GM19025 (cell line): ENCODE results near the gene RTP5.
"Not testable (repeated sequence)": the region's sequence is repeated elsewhere in the genome, so short reads cannot be mapped to it uniquely, and the experiment has no call there.

Source experiments
- ATAC-seq: cut with Tn5 transposase; IDR thresholded peaks from one replicate; pipeline ENCODE4 v1.9.1; 2021; ENCODE audit warnings: mild to moderate bottlenecking, low read depth, moderate library complexity; ENCODE audit not compliant: unreplicated experiment

RTP5 gene

GRCh38 chr2:241869087-241869961, at the start of gene RTP5:
Gene RTP5 (plus strand): TSS chr2:241869729. CDS start chr2:241869757, 28 bp downstream.
- ATAC-seq, result no peak

DNA sequence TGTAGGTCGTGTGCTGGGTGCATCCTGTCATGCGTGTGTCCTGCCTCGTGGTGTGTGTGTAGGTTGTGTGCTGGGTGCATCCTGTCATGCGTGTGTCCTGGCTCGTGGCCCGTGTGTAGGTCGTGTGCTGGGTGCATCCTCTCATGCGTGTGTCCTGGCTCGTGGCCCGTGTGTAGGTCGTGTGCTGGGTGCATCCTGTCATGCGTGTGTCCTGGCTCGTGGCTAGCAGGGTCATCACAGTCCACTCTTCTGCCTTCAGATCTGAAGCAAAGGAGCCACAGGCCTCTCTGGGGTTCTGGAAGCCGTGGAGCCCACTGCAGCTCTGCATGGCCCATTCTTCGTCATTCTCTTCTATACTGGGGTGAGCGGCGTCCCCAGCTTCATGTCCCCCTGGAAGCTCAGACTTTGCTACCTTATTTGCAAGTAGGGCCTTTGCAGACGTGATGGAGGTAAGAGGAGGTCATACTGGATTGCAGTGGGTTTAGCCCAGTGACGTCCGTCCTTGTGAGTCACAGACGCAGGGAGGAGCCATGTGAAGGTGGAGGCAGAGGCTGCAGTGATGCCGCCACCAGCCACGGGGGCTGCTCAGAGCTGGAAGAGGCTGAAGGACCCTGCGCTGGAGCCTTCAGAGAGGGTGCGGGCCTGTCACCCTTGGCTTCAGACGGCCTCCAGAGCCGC, 49.4 kb upstream of the RTP5 start:
- ATAC-seq, result not testable (repeated sequence)

DNA sequence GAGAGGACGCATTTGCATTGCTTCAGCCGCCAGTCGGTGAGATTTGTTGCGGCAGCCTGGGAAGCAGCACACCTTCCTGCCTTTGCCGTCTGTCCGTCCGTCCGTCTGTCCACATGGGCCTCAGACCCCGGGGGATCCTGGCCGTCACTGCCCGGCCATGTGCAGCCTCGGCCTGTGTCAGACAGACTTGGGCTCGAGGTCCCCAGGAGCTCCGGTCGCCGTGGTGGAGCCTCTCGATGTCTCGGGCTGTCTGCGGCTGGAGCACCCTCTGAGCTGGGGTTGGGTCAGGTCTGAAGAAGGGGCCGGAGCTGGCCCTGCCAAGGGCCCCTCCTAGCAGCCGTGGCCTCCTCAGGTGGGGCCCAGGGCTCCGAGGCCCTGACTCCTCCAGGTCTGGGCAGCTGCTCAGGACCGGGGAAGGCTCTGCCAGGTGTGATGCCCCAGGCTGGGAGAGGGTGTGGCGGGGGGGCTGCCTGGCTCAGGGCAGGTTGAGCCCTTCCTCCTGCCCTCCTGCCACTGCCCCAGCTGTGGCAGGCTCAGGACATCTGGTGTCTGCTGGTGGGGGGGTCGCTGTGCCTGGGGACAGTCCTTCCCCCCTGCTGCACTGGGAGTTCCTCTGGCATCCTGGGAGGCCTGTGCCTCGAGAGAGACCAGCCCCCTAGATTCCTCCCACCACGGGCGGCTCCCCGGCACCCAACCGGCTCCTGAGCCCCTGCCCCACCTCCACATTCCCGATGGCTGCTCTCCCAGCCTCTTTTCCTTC, 48.7 kb upstream of the RTP5 start:
- ATAC-seq, result no peak

DNA sequence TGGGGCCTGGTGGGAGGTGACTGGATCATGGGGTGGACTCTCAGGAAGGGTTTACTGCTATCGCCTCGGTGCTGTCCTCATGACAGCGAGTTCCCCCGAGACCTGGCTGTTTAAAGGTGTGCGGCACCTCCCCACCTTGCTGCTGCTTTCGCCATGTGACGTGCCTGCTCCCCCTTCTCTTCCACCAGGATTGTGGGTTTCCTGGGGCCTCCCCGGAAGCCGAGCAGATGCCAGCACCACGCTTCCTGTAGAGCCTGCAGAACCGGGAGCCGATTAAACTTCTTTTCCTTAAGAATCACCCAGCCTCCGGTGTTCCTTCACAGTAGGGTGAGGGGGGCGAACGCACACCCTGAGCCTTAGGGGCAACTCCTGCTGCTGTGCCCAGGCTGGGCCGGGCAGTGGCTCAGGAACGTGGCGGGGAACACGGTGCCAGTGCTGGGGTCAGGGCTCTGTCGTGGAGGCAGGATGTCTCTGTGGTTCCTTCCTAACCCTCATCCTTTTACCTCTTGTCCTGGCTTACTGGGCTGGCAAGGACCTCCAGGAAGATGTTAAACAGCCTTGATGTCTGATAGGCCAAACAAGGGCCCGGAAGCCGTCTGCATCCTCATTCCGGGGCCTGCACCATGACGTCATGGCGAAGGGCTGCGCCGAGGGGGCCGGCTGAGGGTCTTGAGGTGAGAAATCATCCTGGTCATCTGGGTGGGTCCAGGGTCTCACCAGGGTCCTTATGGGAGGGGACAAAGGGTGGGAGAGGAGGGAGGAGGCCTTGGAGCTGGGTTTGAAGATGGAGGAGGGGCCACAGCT, 47.9 kb upstream of the RTP5 start:
- no peak for ATAC-seq

DNA sequence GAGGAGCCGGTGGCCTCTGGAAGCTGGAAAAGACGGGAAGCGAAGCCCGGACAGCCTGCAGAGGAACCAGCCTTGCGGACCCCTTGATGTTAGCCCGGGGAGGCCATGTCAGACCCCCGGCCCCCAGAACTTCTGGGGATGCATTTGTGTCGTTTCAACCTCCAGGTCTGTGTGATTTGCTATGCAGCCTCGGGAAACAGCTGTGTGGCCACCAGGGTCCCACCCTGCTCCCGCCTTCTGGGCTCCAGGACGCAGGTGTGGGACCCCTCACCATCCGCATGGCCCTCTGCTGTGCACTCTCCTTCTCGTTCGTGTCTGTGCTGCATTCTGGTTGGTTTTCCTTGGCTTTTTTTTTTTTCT, 47.3 kb upstream of the RTP5 start:
- ATAC-seq, result no peak

DNA sequence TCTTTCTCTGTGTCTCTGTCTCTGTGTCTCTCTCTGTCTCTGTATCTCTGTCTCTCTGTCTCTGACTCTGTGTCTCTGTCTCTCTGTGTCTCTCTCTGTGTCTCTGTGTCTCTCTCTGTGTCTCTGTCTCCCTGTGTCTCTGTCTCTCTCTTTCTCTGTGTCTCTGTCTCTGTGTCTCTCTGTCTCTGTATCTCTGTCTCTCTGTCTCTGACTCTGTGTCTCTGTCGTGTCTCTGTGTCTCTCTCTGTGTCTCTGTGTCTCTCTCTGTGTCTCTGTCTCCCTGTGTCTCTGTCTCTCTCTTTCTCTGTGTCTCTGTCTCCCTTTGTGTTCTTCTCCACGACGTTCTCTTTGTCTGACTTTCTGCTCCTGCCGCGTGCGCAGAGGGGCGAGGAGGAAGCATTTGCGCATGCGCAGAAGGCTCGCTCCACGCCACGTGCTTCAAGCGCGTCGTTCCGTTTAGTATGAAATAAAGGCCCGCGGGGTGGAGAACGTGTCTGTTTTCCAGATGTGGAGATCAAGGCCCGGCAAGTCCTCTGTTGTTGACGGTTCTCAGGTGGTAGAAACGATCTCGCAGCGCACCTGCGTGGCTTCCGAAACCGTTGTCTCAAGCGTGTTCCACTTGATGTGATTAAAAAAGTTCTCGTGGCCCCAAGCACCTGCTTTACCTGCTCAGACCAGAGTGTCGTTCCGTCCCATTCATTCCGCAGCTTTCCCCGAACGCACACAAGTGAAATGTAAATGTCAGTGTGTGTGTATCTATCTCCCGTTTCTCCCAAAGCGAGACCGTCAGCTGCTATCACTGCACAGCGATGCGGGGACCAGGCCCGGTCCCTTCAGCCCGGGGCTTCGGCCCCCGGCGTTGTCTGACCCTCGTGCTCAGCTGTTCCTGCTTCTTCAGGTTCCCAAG, 45.7 kb upstream of the RTP5 start:
- not testable (repeated sequence) for ATAC-seq

GRCh38 chr2:241827394-241827793, 42.1 kb upstream of the RTP5 start:
- no peak for ATAC-seq

GRCh38 chr2:241833101-241833663, 36.3 kb upstream of the RTP5 start:
- no peak for ATAC-seq

DNA sequence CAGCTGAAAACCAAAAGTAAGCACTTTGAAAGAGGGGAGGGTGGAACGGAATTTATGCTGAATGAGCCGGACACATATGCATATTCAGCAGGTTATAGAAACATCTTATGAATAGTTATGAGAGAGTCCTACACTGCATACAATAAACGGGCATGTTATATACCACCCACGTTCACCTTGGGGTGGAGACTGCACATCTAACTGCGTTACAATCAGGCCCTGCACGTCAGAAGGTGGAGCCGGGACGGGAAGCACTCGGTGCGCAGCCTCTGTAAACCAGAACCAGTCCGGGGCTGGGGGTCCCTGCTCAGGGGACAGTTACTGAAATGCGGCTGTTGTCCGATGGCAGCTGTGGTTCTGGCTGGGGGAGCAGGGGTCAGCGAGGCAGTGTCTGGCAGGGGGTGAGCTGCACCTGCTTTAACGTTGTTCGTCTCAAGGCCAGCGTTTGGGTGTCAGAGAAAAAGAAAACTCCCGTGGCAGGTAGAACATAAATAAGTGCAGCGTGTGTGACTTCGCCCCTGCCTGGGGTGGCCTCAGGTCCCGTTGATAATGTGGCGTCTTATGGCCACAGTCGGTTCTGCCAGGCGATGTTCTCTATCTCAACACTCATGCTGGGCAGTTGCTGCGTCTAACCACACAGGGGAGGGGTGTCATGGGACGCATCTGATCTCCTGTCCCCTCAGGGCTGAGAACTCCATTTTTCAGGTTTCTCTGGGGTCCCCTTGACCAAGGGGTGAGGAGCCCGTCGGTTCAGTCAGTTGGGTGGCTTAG, 35.6 kb upstream of the RTP5 start:
- ATAC-seq, result not testable (repeated sequence)

- no peak for ATAC-seq
Measured at GRCh38 chr2:241834527-241835210, 34.9 kb upstream of the RTP5 start.

GRCh38 chr2:241835611-241836010, 33.9 kb upstream of the RTP5 start:
- no peak for ATAC-seq

GRCh38 chr2:241836292-241836691, 33.2 kb upstream of the RTP5 start:
- ATAC-seq, result no peak

DNA sequence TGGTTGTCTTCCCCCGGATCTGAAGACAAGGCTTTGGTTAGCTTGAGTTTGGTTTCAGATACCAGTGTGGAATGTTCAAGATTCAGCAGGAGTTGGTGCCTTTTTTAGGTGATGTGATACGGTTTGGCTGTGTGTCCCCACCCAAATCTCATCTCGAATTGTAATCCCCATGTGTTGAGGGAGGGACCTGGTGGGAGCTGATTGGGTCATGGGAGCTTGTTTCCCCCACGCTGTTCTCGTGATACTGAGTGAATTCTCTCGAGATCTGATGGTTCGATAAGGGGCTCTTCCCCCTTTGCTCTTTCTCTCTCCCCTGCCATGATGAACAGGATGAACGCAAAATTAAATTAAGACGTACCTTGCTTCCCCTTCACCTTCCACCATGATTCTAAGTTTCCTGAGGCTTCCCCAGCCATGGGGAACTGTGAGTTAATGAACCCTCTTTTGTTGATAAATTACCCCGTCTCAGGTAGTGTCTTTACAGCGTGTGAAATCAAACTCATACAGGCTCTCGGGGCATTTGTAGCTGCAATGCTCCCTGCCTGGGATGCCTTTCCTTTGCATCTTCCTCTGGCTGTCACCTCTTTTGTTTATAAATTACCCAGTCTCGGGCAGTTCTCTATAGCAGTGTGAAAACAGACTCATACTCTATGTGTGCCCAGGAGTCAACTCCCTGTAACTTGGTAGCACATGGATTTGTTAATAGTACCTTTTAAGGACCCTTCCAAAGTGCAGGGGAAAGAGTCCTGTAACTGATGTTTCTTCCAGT, 32.1 kb upstream of the RTP5 start:
- no peak for ATAC-seq

GRCh38 chr2:241841181-241842066, 28.1 kb upstream of the RTP5 start:
- no peak for ATAC-seq

GRCh38 chr2:241842067-241842415, 27.5 kb upstream of the RTP5 start:
- no peak for ATAC-seq

- no peak for ATAC-seq
Measured at GRCh38 chr2:241842620-241843211, 26.8 kb upstream of the RTP5 start.
